Astrocyte of the cerebellum (primary cell): ENCODE results near the gene CLEC6A.
"Not testable (repeated sequence)": the region's sequence is repeated elsewhere in the genome, so short reads cannot be mapped to it uniquely, and the experiment has no call there.

Source experiments
- DNase-seq: peaks from one replicate; pipeline ENCODE4 v3.0.0-alpha.2; 2011; ENCODE audit warnings: low read depth
- H3K4me3 ChIP-seq: 2 replicates; pipeline ENCODE4 v1.5.1; 2011; ENCODE audit warnings: mild to moderate bottlenecking, low read depth, low read length, moderate library complexity
- in situ Hi-C: cut with HindIII; loops from 2 replicates; pipeline ENCODE4 v1.10.0; 2017; ENCODE audit warnings: low sequenced_read_pairs
- TF ChIP-seq, protein P1 (sequence below): IDR thresholded peaks from 2 replicates; pipeline ENCODE4 v1.5.1; 2012; ENCODE audit warnings: low read length, low read depth, moderate library complexity, mild to moderate bottlenecking; ENCODE audit errors: missing control alignments

The CLEC6A gene

DNA sequence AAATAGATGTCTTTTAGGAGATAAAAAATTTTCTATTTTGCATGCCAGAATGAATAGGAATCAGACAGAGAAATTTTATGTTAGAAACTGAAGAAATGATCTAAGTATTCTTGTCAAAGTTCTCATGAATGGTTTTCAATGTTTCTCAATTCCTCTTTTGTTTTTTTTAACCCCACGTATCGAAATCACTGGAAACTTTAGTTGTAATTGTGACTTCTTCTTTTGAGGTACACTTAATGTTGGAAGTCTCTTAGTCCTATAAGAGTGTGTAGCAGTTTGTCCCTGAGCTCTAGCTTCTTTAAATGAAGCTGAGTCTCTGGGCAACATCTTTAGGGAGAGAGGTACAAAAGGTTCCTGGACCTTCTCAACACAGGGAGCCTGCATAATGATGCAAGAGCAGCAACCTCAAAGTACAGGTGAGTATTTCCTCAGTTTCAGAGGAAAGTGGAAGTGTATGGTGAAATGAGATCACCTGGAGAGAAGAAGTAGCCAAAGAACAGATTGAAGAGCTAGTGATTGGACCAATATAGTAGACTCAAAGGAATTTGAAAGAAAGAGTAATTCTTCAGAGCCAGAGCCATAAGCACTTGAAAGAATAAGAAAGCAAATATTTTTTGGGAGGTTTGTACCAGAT is at the start of gene CLEC6A:
Gene CLEC6A (plus strand): TSS at position 236 of the 634 bp plus-strand sequence. CDS start 150 bp downstream, at position 386.
- TF ChIP-seq, protein P1, sequence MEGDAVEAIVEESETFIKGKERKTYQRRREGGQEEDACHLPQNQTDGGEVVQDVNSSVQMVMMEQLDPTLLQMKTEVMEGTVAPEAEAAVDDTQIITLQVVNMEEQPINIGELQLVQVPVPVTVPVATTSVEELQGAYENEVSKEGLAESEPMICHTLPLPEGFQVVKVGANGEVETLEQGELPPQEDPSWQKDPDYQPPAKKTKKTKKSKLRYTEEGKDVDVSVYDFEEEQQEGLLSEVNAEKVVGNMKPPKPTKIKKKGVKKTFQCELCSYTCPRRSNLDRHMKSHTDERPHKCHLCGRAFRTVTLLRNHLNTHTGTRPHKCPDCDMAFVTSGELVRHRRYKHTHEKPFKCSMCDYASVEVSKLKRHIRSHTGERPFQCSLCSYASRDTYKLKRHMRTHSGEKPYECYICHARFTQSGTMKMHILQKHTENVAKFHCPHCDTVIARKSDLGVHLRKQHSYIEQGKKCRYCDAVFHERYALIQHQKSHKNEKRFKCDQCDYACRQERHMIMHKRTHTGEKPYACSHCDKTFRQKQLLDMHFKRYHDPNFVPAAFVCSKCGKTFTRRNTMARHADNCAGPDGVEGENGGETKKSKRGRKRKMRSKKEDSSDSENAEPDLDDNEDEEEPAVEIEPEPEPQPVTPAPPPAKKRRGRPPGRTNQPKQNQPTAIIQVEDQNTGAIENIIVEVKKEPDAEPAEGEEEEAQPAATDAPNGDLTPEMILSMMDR, result no peak
- DNase-seq, result no peak
- no peak within 1 kb of the TSS for H3K4me3 ChIP-seq
- in situ Hi-C loops, result no loop called here

DNA sequence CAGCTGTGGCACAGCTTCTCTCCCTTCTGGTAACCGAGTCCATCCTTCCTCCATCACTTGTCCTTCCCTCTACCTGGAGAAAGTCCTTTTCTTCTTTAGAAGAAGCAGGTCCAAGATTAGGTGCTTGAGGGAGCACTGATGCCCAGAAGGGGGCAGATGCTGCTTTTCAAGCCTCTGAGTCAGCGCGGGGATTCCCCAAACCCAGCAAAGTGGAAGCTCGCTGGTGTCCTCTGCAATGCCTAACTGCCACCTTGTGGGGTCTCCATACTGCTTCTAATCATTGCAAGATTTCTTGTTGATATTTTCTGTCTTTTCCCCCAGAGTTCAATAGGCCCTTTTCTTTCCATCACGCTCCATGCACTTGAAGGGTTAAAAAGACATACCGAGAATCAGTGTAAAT is 36.2 kb upstream of the CLEC6A start:
- in situ Hi-C loops, H3K4me3 ChIP-seq, DNase-seq: not testable (repeated sequence)

DNA sequence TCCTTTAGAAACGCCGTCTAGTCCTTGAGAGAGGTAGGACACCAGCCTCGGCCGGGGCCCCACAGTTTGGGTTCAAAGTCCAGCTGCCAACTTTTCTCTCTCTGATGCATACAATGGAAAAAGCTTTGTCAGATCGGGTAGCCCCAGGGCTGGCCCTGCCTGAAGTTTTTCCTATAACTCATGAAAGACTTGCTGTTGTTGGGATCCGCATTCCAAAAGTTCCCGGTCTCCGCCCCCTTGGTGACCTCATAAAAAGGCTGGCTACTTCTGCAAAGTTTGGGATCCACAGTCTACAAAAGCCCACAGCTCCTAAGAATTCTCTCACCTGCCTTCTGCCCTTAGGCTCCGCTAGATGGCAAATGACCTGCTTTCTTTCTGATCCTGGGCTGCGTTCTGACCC is 35.3 kb upstream of the CLEC6A start:
- H3K4me3 ChIP-seq, result no peak overlapping the region
- in situ Hi-C loops, result no loop called here
- TF ChIP-seq, protein P1, result no peak
- DNase-seq, result no peak

DNA sequence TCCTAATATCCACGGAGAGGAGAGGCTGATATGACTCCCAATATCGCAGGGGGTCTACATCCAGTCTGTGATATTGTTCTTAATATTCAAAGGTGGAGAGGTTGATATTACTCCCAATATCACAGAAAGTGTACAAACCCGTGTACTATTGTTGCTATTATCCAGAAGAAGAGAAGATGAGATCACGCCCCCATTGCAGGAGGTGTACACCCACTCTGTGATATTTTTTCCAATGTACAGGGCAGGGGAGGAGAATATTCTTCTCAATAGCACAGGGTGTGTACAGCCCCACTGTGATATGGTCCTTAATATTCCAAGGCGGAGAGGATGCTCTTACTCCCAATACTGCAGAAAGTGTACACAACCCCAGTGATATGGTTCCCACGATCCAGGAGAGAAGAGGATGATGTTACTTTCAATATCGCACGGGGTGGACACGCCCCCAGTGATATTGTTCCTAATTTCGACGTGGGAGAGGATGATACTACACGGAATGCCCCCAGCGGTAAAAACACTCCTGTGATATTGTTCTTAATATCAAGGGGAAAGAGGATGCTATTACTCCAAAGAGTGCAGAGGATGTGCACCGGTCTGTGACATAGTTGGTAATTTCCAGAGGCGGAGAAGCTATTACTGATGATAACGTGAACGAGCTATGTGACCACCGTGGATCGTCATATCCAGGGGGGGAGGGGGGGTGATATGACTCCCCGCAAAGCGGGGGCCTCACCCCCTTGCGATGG is 11.1 kb upstream of the CLEC6A start:
- DNase-seq, in situ Hi-C loops, H3K4me3 ChIP-seq: not testable (repeated sequence)

DNA sequence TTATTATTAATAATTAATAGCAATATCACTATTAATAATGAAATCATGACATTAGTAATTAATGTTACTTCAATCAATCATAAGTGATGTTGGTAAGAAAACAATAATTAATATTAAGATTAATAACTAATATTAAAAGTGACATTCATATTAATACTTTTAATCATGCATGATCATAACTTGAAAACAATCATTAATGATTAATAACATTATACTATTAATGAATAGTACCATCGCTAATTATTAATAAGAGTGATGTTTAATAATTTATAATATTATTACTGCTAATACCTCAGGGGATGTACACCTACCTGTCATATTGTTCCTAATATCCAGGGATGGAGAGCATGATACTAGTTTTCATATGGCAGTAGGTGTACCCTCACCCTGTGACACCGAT is 10.0 kb upstream of the CLEC6A start:
- in situ Hi-C loops, result no loop called here

DNA sequence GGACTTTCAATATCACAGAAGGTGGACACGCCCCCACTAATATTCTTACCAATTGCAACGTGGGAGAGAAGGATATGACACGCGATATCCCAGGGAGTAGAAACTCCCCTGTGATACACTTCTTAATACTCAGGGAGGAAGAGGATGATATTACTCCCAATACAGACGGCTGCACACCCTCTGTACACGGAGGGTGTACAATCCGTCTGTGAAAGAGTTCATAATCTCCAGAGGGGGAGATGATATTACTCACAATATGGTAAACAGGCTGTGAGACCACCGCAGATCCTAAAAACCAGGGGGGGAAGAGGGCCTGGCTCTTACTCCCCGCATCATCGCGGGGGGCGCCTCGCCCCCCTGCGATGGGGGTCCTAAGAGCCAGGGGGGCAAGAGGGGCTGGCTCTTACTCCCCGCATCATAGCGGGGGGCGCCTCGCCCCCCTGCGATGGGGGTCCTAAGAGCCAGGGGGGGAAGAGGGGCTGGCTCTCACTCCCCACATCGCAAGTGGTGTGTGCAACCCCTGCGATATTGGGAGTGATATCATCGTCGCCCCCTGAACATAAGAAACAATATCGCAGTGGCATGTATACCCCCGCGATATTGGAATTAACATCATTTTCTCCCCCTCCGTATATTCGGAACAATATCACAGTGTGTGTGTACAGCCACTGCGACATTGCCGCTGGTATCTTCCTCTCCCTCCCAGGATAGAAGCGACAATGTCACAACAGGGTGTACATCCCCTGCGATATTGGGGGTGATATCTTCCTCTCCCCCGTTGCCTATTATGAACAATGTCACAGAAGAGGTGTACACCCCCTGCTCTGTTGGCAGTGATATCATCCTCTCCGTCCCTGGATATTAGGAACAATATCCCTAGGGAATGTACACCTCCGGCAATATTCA is 8.9 kb upstream of the CLEC6A start:
- TF ChIP-seq, protein P1, result no peak
- H3K4me3 ChIP-seq, result no peak overlapping the region
- DNase-seq, result no peak
- in situ Hi-C loops, result no loop called here

More for the DNA sequence above, 10.0 kb upstream of the CLEC6A start:
- TF ChIP-seq, protein P1, result no peak
- DNase-seq, result no peak
- no peak overlapping the region for H3K4me3 ChIP-seq

DNA sequence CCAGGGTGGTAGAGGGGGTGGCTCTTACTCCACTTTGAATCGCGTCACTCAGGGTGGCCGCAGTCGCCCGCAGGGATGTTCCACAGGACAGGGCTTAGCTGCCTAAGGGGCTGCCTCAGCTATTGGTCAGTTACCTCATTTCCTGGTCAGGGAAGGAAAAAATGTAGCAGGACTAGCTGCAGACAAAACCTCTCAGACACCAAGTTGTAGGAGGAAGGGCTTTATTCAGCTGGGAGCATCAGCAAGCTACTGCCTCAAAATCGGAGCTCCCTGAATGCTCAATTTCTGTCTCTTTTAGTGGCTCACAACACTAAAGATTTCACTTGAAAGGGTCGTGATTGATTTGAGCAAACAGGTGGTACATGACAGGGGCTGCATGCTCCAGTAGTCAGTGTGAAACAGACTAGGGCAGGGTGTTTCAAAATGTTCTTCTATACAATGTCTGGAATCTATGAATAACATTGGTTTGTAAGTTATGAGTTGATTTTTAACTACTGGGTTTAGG is 6.4 kb upstream of the CLEC6A start:
- in situ Hi-C loops, result no loop called here
- H3K4me3 ChIP-seq, result no peak overlapping the region
- DNase-seq, result no peak
- TF ChIP-seq, protein P1, result no peak
